Lung (tissue), 12 donors: ENCODE results near the gene CDC27. TPM values are rescaled to one million over a fixed set of nuclear protein-coding genes. Genes with fewer than 3 reads are reported as not detected.

Source experiments
- ATAC-seq: fragments of 200-7000 bp; cut with Tn5 transposase; one replicate; pipeline ENCODE4 v1.9.1; 2020; ENCODE audit warnings: moderate number of reproducible peaks; ENCODE audit not compliant: insufficient read depth, low FRiP score
- DNase-seq, 3 donors: peaks; one replicate each; pipeline ENCODE4 v3.0.0-alpha.2; 2013 to 2017
- H3K27ac ChIP-seq, 2 donors: one replicate each; pipeline ENCODE4 v1.5.1; 2013; ENCODE audit warnings: mild to moderate bottlenecking in 2 of 2, moderate library complexity in 2 of 2, control low read depth in 1 of 2, inconsistent platforms in 1 of 2, low read depth in 1 of 2, low read length in 1 of 2
- H3K27me3 ChIP-seq, 3 donors: one replicate each; pipeline ENCODE4 v1.5.1; 2013; ENCODE audit warnings: low read length in 2 of 3; ENCODE audit not compliant: control insufficient read depth in 3 of 3, insufficient read depth in 3 of 3
- H3K36me3 ChIP-seq, 4 donors: one replicate each; pipeline ENCODE4 v1.5.1; 2013; ENCODE audit warnings: low read length in 4 of 4, mild to moderate bottlenecking in 1 of 4, moderate library complexity in 1 of 4; ENCODE audit not compliant: control insufficient read depth in 4 of 4, insufficient read depth in 4 of 4
- H3K4me1 ChIP-seq, 5 donors: one replicate each; pipeline ENCODE4 v1.5.1; 2013; ENCODE audit warnings: low read length in 5 of 5, mild to moderate bottlenecking in 2 of 5, moderate library complexity in 1 of 5; ENCODE audit not compliant: control insufficient read depth in 5 of 5, insufficient read depth in 5 of 5
- H3K4me3 ChIP-seq: one replicate; pipeline ENCODE4 v1.5.1; 2013; ENCODE audit warnings: mild to moderate bottlenecking, control low read depth, moderate library complexity
- H3K9ac ChIP-seq, 2 donors: one replicate each; pipeline ENCODE4 v1.5.1; 2013; ENCODE audit warnings: low read length in 2 of 2, control low read depth in 1 of 2; ENCODE audit not compliant: insufficient read depth in 1 of 2
- H3K9me3 ChIP-seq, 4 donors: one replicate each; pipeline ENCODE4 v1.5.1; 2013; ENCODE audit warnings: low read length in 3 of 4, mild to moderate bottlenecking in 1 of 4, moderate library complexity in 1 of 4; ENCODE audit not compliant: control insufficient read depth in 4 of 4, insufficient read depth in 3 of 4
- WGBS, 2 donors: extraction: QIAGEN DNeasy Blood & Tissue Kit; methylation state at CpG; one replicate each; pipeline ENCODE4 v1.1.7; 2013; 5-methylcytosine and 5-hydroxymethylcytosine counted together
- polyA plus RNA-seq, 2 donors: library from polyadenylated mRNA; stranded (reverse); fragments of 200-250 nt; gene quantifications; one replicate each; pipeline ENCODE4 v1.2.1, GENCODE V29; 2013
- total RNA-seq, 2 donors: library from RNA; depleted of rRNA in 1 of 2; stranded (reverse); fragments of >200 nt in 1 of 2; gene quantifications; one replicate each; pipeline ENCODE4 v1.2.1, GENCODE V29; 2014 to 2021
- TF ChIP-seq, protein P1 (sequence below): IDR thresholded peaks from 2 replicates; pipeline ENCODE4 v1.5.1; 2012; ENCODE audit warnings: mild to moderate bottlenecking; ENCODE audit errors: control extremely low read depth, extremely low read depth
- donor health status: control.
- donor health status: control.
- donor health status: Bipolar disorder and iron deficiency.
- donor health status: healthy.
- donor health status: DM: yes; HTN: yes; CAD: no.

CDC27 gene
- total and polyA plus RNA-seq, 4 donors: 13.6 to 74.1 (median 46.1) TPM

DNA sequence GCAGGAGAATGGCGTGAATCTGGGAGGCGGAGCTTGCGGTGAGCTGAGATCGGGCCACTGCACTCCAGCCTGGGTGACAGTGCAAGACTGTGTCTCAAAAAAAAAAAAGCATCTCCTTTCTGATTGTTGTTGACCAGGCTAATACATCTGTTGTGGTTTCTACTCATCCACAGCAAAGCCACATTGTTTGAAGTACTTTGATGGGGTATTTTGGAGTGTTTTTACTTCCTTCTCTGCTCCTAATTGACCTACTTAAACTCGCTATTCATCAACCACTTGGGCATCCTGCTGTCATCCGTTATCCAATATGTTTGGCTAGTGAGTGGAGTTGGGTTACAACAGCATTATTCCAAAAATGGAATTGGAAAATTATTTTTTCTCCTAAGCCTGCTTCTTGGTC is 3.5 kb upstream of the CDC27 start:
- TF ChIP-seq, protein P1, sequence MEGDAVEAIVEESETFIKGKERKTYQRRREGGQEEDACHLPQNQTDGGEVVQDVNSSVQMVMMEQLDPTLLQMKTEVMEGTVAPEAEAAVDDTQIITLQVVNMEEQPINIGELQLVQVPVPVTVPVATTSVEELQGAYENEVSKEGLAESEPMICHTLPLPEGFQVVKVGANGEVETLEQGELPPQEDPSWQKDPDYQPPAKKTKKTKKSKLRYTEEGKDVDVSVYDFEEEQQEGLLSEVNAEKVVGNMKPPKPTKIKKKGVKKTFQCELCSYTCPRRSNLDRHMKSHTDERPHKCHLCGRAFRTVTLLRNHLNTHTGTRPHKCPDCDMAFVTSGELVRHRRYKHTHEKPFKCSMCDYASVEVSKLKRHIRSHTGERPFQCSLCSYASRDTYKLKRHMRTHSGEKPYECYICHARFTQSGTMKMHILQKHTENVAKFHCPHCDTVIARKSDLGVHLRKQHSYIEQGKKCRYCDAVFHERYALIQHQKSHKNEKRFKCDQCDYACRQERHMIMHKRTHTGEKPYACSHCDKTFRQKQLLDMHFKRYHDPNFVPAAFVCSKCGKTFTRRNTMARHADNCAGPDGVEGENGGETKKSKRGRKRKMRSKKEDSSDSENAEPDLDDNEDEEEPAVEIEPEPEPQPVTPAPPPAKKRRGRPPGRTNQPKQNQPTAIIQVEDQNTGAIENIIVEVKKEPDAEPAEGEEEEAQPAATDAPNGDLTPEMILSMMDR: no peak
- no peak for DNase-seq
- H3K4me1 ChIP-seq: peaks cover 0 to 8% (median 0%) of the 10 kb centered on the region in 5 donors
- WGBS, 2 donors: 56 to 60% methylated on average over 6 of the region's 6 CpGs
- no peak for ATAC-seq
- H3K36me3 ChIP-seq: no peaks in the 10 kb centered on the region
- H3K9ac ChIP-seq: no peak overlapping the region
- no peak overlapping the region for H3K4me3 ChIP-seq
- no peaks in the 10 kb centered on the region for H3K9me3 ChIP-seq
- no peak overlapping the region for H3K27ac ChIP-seq
- no peaks in the 10 kb centered on the region for H3K27me3 ChIP-seq

DNA sequence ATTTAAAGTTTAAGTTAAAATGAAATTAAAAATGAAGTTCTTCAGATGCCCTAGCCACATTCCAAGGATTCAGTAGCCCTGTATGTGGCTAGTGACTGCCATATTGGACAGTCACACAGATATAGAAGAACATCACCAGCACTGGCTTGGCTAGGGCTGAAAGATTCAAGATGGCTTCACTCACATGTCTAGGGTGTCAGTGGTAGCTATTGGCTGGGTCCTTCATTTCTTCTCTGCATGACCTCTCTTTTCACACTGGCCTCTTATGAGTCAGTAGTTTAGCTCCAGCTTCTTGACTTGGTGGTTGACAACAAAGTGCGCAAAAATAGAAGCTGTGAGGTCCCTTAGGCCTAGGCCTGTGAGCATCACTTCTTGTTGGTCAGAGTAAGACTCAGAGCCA is 1.7 kb upstream of the CDC27 start:
- Histone ChIP-seq H3K27ac (no peak overlapping the region), H3K36me3 (no peaks in the 10 kb centered on the region), H3K9ac (no peak overlapping the region), H3K4me3 (no peak overlapping the region), H3K4me1 (peaks cover 0 to 16% (median 2%) of the 10 kb centered on the region in 5 donors), H3K9me3 (no peaks in the 10 kb centered on the region), H3K27me3 (no peaks in the 10 kb centered on the region)
- 100% methylated on average over 1 of the region's 1 CpG for WGBS, 2 donors
- DNase-seq (no peak), ATAC-seq (no peak)
- TF ChIP-seq, protein P1: no peak

DNA sequence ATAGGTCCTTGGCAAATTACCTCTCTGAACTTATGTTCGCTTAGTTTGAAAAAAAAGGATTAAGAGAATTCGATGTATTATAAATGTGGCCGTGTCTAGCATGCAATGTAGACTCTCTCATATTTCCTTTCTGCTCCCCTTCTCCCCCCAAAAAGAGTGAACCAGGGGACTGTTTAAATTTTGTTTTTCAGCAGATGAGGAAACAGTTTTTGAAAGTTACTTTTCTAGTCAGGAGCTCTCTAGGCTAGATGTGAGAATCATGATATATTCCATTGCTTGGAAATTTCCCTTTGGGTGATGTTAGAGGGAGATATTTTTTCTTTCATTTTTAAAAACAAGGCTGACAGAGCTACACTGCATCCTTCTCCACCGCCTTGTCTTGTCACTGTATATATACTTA is 1.1 kb upstream of the CDC27 start:
- no peaks in the 10 kb centered on the region for H3K27me3 ChIP-seq
- H3K36me3 ChIP-seq: no peaks in the 10 kb centered on the region
- H3K4me1 ChIP-seq: peaks cover 0 to 16% (median 4%) of the 10 kb centered on the region in 5 donors
- H3K9ac ChIP-seq: no peak overlapping the region
- DNase-seq: no peak
- ATAC-seq: no peak
- 98 to 99% methylated on average over 4 of the region's 4 CpGs for WGBS, 2 donors
- no peak overlapping the region for H3K27ac ChIP-seq
- TF ChIP-seq, protein P1: no peak
- no peaks in the 10 kb centered on the region for H3K9me3 ChIP-seq
- no peak overlapping the region for H3K4me3 ChIP-seq

DNA sequence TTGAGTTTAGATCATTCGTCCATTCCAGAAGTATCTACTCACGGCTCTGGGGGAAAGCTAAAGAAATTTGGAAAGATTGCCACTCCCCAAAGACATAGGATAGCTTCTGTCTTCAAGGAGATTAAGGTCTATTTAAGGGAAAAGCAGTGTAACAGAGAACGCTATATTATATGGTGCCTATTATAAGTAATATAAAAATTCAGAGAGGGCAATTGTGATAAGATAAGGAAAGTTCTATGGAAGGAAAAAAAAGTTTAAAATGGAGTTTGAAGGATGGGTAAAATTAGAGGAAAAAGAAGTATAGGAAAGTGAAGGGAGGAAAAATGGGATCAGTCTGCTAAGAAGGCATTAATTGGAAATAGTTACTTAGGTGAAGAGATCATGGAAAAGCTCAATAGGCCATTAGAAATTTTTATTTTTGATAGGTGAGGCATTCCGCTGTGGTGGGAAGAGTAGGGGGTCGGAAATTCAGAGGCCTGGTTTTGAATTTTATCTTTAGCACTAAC is 690 bp upstream of the CDC27 start:
- DNase-seq (no peak), ATAC-seq (no peak)
- Histone ChIP-seq H3K36me3 (no peaks in the 10 kb centered on the region), H3K4me3 (peak overlapping the region; percentile 2), H3K4me1 (peaks cover 0 to 16% (median 4%) of the 10 kb centered on the region in 5 donors), H3K27me3 (no peaks in the 10 kb centered on the region), H3K9ac (peak overlapping the region; percentile 41 to 93), H3K9me3 (no peaks in the 10 kb centered on the region), H3K27ac (peak overlapping the region in 1 of 2 donors; percentile 72)
- TF ChIP-seq, protein P1: no peak
- 41 to 51% methylated on average over 5 of the region's 5 CpGs for WGBS, 2 donors
